ENCODE results near the gene LRRD1. TPM values are rescaled to one million over a fixed set of nuclear protein-coding genes. Genes with fewer than 3 reads are reported as not detected.
"Not testable (repeated sequence)": the region's sequence is repeated elsewhere in the genome, so short reads cannot be mapped to it uniquely, and the experiment has no call there.

LRRD1 gene
- total RNA-seq: not detected

DNA sequence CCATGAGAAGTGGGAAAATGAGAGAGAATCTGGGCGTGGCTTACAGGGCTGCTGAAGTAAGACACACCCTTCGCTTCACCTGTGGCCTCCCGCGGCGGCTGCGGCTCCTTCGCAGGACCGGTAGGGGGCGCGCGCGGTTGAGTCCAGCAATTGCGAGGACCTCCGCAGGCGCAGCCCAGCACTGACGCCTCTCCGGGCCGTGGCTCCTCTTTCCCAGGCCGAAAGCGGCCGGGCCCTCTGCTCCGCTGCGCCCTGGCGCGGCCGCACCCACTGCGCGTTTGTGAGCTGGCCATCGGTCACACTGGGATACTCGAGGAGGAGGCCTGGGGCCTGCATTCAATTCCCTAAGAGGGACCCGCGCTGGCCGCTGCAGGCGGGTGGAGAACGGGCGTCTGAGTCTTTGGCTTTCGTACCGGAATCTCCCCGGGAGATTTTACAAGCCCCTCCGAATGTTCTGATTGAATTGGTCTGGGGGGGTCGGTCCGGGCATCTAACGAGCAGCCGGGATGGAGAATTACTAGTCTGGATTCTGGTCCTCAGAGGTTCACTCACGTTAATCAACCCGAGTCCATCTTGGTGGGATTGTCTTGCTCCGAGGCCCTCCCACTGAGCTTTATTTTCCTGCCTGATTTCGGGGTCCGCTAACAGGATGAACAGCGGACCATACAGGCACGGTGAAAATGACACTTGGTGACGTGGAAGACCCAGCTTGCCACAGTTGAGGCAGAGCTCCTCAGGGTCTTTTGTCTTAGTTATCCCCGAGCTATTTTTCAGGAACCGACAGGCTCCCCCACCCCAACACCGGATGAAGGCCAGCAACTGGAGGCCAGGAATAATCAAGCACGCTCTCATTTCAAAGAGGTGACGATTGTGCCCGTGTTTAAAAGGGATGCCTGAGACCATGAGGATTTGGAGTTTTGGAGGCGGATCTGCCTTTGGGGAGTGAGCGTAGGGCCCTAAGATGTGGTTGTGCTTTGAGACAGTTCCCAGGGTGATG is at the start of gene LRRD1:
Gene LRRD1, minus strand, starts transcription at position 215 of the 997 bp plus-strand sequence. CDS start 13,940 bp downstream, outside the sequence.
- DNase-seq (ENCODE audit: low spot score): peak; percentile 92

DNA sequence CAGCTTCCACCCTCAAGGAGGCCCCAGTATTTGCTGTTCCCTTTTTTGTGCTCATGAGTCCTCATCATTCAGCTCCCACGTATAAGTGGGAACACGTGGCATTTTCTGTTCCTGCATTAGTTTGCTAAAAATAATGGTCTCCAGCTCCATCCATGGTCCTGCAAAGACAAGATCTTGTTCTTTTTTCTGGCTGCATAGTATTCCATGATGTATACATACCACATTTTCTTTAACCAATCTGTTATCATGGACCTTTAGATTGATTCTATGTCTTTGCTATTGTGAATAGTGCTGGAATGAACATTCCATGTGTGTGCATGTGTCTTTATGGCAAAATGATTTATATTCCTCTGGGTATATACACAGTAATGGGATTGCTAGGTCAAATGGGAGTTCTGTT is 49.8 kb upstream of the LRRD1 start:
- no peak for DNase-seq (ENCODE audit: low spot score)

DNA sequence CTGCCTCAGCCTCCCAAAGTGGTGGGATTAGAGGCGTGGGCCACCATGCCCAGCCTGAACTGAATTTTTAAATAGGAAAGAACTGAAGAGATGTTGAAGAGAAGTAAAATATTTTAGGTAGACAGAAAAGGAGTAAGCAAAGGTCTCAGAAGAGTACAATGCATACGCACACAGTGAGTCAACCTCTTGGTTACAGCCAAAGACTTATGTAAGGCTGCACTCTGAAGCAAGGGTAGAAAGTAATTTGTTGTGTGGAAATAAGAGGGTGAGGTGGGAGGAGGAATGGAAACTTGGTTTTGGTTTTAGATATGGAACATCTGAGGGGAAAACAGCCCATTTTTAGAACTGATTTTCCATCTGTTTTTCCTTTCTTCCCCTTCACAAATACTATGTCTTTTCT is 49.2 kb upstream of the LRRD1 start:
- DNase-seq (ENCODE audit: low spot score): no peak

DNA sequence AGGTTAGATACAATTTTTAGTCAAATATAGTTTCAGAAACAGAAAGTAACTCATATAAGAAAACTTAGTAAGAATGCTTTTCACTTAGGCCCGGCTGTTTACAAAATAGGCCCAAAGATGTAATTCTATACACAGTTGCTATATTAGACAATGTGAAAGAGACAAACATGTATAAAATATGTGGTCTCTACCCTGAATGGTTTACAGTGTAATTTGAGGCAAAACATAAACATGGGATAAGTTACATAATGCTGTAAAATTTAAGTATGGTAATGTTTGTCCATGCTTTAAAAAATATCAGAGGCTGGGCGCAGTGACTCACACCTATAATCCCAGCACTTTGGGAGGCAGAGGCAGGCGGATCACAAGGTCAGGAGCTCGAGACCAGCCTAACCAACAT is 48.0 kb upstream of the LRRD1 start:
- no peak for DNase-seq (ENCODE audit: low spot score)

DNA sequence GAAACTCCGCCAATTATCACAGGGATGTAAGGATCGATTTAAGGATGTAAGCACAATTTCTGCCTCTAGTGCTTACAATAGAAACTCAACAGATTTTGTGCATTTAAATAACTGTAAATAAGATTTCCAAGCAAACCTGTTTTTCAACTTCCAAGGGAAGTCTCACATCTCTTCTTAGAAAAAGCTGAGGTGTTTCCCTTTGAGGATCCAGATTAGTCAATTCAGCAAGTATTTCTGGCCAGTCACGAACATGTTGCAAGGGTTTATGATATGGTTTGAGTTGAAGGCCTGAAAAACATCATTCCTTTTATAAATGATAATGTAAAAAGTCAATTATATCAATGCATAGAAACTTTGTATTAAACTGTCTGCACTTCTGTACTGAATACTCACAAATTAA is 42.8 kb upstream of the LRRD1 start:
- no peak for DNase-seq (ENCODE audit: low spot score)

GRCh38 chr7:92206672-92207071 is 27.7 kb upstream of the LRRD1 start:
- DNase-seq (ENCODE audit: low spot score): no peak

DNA sequence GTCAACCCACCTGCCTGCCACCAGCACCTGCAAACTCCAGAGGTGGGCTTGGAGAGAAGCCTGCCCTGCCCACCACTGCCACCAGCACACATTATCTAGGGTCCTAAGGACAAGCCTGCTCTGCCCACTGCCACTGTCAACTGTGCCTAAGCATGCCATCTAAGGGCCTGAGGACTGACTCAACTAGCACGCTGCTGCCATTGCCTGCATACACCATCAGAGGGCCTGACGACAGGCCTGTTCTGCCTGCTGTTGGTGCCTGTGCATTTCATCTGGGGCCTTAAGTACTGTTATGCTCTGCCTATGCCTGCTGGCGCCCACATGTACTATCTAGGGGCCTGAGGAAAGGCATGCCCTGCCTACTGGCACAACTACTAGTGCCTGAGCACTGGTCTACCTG is 27.0 kb upstream of the LRRD1 start:
- no peak for DNase-seq (ENCODE audit: low spot score)

GRCh38 chr7:92200791-92201190 is 21.8 kb upstream of the LRRD1 start:
- DNase-seq (ENCODE audit: low spot score): no peak

GRCh38 chr7:92192326-92192725 is 13.4 kb upstream of the LRRD1 start:
- no peak for DNase-seq (ENCODE audit: low spot score)

DNA sequence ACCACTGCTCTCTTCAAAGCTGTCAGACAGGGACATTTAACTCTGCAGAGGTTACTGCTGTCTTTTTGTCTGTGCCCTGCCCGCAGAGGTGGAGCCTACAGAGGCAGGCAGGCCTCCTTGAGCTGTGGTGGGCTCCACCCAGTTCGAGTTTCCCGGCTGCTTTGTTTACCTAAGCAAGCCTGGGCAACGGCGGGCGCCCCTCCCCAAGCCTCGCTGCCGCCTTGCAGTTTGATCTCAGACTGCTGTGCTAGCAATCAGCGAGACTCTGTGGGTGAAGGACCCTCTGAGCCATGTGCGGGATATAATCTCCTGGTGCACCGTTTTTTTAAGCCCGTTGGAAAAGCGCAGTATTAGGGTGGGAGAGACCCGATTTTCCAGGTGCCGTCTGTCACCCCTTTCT is 10.3 kb upstream of the LRRD1 start:
- DNase-seq (ENCODE audit: low spot score): not testable (repeated sequence)

- DNase-seq (ENCODE audit: low spot score): not testable (repeated sequence)
Observed at GRCh38 chr7:92184294-92184693, 5.4 kb upstream of the LRRD1 start.

DNA sequence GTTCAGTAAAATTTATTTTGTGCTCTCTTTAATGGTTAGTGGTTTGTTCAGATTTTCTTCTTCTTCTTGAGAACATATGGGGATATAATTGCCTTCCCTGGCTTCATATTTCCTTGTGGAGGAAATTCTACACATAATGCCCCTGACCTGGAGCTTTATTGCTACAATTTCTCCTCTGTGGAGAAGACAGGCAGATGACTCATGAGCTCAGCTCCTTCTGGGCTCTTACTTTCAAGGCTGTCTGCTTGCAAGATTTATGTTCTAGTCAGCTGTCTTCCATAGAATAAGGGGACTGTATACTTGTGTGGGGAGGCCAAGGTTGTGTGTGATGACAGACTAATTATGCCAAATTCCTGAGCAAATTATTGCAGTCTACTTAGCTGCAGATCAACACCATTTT is 1.6 kb downstream of the LRRD1 start:
- no peak for DNase-seq (ENCODE audit: low spot score)

DNA sequence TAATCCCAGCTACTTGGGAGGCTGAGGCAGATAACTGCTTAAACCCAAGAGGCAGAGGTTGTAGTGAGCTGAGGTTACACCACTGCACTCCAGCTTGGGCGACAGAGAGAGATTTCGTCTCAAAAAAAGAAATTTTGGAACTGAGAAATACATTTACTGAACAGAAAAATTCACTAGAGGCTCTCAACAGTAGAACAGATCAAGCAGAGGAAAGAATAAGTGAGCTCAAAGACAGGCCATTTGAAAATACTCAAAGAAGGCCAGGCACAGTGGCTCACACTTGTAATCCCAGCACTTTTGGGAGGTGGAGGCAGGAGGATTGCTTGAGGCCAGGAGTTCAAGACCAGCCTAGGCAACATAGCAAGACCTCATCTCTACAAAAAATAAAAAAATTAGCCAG is 9.4 kb downstream of the LRRD1 start:
- not testable (repeated sequence) for DNase-seq (ENCODE audit: low spot score)

DNA sequence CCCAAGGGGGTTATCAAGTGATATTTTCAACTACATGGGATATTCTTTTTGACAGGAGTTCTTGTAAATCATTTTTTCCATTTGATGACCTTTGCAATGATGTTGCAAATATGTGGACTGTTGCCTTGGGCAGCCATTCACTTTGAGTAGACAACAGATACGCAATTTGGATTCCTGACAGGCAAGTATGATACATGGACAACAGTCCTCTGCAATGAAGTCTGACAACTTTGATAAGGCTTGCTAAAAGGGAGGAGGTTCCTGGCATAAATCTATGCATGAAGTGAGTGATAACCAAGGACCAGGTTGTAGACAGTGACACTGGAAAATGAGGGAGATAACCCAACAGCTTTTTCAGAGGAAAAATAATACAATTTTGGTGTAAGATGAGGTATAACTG is 17.7 kb downstream of the LRRD1 start:
- DNase-seq (ENCODE audit: low spot score): no peak

DNA sequence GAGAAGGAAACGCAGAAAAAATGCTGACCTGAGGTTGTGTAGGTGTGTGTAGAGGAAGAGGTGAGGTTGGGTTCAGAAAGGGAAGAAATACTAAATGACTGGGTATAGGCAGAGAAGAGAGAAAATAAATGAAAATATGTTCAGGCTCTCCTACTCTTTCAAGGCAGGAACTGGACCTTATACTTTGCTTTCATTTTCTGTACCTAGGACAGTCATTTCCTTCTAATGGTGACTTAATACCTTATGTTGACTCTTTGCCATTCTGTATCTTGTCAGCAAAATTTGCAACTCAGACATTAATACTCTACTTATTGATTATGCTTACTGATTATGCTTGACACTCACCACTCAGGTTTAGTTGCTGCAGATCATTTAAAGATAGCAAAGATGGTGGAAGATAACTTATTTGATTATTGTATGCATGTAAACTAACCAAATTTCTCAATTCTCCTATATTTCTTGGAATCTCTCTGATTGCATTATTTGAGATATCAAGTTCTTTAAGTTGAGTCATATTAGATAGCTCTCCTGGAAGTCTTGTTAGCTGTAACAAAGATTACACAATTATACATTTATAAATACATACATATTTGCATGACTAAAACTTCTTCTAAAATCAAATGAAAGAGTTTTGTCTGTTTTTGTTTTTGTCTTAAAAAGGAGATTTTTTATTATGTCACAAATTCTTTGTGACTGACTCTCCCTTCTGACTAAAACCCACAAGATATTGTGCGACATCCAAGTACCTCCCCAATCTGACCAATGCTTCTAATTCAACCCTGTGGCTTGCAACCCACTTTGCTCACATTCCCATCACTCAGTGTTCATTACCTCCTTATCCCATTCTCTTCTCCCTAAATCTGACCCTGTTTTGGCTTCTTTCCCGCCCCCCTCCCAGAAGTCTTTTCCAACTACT is 20.0 kb downstream of the LRRD1 start:
- no peak for DNase-seq (ENCODE audit: low spot score)

DNA sequence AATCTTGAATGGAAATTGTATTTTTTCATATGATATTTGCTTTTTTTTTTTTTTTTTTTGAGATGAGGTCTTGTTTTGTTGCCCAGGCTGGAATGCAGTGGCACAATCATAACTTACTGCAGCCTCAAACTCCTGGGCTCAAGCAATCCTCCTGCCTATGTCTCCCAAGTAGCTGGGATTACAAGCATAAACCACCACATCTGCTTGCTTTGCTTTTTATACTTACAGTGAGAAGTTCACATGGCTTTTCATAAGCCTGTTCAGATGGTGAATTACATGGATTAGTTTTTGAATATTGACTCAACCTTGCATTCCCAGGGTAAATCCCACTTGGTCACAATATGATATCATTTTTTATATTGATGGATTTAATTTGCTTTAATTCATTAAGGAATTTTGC is 22.0 kb downstream of the LRRD1 start:
- DNase-seq (ENCODE audit: low spot score): no peak

GRCh38 chr7:92155108-92155739 is 23.7 kb downstream of the LRRD1 start:
- DNase-seq (ENCODE audit: low spot score): no peak

- DNase-seq (ENCODE audit: low spot score): no peak
Observed at GRCh38 chr7:92150450-92151017, 28.4 kb downstream of the LRRD1 start.

- no peak for DNase-seq (ENCODE audit: low spot score)
Observed at GRCh38 chr7:92149736-92150239, 29.2 kb downstream of the LRRD1 start.

GRCh38 chr7:92143192-92143880 is 35.6 kb downstream of the LRRD1 start:
- not testable (repeated sequence) for DNase-seq (ENCODE audit: low spot score)

- DNase-seq (ENCODE audit: low spot score): not testable (repeated sequence)
Observed at GRCh38 chr7:92142791-92143190, 36.2 kb downstream of the LRRD1 start.
